Activated CD4-positive, alpha-beta T cell treated with anti-CD3 and anti-CD28 coated beads for 4 hours (primary cell): ENCODE measurements around the gene ZNF414.

Source experiments
- DNase-seq, 2 donors: peaks; one replicate each; pipeline ENCODE4 v3.0.0-alpha.2; 2020

The ZNF414 gene

DNA sequence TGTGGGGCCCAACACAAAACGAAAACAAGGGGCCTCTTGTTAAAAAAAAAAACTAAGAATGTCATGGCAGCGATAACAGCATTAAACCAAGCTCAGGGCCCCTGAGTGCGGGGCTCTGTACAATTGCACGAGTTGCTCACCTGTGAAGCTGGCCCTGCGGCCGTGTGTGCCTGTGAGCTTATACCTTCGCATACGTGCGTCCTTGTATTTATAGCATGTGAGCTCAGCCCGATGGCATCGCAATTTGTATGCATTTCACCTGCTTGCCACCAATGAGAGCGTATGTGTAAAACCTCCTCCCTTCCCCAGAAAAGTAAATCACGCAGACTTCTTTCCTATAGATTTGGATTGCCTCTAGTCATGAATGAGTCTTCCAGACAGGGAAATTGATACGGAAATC, 52.1 kb downstream of the ZNF414 start:
- DNase-seq = no peak

DNA sequence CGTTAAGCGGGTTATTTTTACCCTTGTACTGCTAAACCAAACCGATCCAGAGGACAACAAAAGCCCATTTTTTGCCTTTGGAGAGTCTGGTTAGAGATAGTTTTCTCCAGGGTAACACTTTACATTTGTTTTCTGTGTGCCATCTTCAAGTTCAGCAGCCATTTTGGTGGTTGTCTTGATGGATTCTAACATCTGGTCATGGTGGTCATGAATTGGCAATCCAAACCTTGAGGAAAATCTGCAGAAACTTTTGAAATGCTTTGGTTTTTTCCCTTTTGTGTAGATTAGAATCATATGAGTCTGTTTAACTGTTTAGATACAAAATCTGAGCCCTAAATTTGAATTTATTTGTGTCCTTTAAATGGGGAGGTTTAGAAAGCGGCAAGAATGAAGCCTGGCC, 52.6 kb downstream of the ZNF414 start:
- DNase-seq = no peak

DNA sequence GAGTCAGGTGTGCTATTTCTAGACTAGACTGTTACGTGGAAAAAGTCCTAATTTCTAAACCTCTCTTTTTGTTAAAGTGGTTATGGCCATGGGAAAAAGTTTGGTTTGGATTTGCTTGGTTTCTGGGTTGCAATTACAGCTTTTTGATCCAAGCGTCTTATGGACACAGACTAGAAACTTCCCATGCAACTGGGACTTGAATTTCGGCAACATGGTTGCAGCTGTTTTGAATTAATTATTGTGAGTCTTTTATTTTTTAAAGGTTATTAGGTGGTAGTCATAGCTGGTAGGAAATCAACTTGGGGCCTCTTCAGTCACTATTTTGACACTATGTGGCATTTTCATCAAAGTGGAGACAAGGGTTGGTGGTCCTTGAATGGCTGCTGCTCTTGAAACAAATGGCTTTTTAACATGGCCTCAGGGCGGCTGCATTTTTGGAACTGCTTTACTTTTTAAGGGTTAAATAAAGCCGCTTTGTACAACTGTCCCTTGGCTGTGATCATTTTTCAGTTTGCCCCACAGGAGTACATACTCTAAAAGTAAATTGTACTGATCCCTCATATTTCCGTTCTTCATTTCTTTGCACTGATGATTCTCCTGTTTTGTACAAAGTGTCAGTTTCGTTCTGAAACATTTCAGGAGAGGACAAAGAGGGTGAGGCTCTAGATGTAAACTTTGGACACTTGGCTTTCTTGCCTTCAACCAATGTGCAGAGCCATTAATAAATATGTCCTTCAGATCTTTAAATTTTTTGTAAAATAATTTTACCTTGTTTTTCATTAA, 53.3 kb downstream of the ZNF414 start:
- DNase-seq = no peak
